GM21786 (cell line): ENCODE measurements around the gene ATF6B.
"Not testable (repeated sequence)": the region's sequence is repeated elsewhere in the genome, so short reads cannot be mapped to it uniquely, and the experiment has no call there.

Experiments used
- ATAC-seq: cut with Tn5 transposase; IDR thresholded peaks from one replicate; pipeline ENCODE4 v1.9.1; 2021; ENCODE audit not compliant: unreplicated experiment

ATF6B gene

DNA sequence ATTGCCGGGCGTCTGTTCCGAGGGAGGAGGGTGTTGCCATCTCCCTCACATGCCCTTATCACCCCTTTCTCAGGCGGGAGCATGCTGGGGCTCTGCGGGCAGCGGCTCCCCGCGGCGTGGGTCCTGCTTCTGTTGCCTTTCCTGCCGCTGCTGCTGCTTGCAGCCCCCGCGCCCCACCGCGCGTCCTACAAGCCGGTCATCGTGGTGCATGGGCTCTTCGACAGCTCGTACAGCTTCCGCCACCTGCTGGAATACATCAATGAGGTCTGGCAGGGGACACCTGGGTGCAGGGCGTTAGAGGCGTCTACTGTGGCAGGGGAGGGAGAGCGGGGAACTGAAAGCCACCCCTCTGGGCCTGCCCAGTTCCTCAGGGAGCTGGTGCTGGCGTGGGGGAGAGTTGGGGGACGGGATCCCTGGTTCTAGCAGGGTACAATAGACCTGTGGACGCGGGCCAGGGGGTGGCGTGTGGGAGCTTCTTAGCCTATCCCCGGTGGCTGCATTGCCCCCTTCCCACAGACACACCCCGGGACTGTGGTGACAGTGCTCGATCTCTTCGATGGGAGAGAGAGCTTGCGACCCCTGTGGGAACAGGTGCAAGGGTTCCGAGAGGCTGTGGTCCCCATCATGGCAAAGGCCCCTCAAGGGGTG, 26.6 kb upstream of the ATF6B start:
- ATAC-seq, result no peak

- no peak for ATAC-seq
Observed at GRCh38 chr6:32153564-32154513, 25.8 kb upstream of the ATF6B start, which contains the start of gene PPT2. Gene PPT2, plus strand, starts transcription at chr6:32154141. Its CDS starts 454 bp downstream, at chr6:32154595.

DNA sequence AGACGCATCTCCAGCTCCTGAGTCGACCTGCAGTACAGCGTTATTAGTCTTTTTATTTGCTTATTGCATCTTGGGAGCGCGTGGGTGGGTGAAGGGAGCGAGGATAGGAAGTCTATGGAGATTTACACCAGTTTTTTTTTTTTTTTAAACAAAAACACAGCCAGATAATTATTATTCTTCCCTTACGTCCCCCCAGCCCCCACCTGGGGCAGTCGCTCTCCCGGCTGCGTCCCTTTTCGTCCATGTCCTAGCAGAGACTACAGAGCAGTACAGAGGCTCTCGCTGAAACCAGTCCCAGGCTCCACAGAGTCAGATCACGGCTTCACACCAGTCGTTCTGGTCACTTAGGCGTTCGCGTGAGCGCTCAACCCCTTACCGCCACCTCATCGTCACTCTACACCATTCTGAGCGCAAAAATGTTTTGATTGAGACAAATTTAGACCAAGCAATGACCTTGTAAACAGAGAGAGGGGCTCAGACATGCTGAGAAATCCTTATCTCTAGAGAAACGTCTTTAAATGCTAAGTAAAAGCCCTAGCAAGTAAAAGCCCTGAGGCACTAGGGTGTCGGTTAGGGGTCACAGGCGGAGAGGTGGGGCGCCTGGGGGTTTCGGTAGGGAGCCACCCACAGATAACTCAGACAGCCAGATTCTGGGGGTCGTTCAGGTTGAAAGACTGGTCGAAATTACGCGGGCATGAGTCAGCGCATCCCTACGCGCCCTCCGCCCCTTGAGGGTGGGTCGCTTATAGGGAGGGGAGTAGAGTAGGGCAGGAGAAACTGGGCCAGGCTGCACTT, 24.9 kb upstream of the ATF6B start:
- ATAC-seq, result no peak

DNA sequence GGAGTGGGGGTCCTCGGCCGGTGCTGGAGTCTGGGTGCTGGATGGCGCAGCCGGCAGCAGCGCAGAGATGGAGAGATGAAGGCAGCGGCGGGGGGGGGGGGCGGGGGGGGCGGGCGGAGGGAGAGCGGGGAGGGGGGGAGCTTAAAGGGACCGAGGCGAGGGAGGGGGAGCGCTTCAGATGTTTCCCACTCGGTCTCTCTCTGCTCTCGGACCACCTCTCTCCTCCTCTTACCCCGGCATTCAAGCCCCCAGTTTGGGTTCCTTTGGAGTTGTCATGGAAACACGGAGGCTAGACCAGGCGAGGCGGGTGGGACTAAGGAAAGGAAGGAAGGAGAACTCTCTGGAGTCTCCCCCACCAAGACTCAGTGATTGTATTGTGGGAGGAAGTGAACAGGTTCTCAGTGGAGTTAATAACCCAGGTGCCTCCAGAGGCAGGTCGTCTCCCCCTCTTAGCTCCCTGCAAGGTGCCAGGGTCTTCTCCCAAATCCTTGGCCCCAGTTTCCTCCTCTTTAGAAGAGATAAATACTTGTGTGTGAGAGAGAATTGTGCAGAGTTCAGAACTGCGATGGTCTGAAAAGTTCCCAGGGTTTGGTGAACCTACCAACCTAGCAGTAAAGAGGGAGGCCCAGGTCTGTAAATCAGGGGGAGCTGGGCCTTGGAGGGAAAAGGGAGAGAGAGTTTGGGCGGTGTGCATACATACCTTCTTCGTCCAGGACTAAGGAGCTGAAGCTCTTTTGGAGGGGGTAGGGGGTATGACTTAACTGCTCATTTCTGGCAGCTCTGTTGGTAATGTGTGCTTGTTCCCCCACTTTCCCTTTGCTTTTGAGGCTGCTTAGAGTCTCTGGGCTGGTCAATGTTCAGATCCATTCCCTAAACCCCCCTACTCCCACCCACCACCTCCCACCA, 24.1 kb upstream of the ATF6B start, which contains the start of gene PRRT1:
Gene PRRT1 (minus strand): TSS at position 77 of the 906 bp plus-strand sequence. CDS start 112 bp downstream, outside the sequence.
- ATAC-seq, result no peak

DNA sequence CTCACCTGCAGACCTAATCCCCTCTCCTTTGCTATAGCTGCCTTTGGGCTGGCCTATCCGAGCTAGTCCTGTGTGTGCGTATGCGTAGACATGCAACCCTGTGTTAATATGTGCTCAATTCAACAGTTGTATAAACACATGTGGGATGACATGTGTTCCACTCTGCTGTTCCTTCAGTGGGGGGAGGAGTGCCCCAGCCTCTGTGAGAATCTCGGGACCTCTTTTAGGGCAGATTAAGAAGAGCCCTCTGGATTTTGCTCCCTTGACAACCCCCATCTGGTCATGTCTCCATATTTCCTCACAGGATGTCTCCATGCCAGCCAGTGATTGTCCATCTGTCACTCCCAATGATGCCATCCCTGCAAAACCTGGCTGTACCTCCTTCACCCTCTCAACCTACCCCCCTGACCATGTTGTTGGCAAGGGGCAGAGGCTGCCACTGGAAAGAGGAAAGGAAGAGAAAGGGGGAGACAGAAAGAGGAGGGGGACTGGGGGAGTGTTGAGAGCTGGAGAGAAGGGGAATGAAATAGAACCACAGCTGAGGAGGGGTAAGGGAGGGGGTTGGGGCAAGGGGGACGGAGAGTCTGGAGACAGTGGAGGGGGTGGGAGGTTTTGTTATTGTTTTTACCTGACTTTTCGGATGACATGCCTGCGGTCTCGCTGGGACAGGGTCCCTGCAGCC, 23.3 kb upstream of the ATF6B start:
- ATAC-seq, result no peak

- no peak for ATAC-seq
Observed at GRCh38 chr6:32149932-32150870, 22.2 kb upstream of the ATF6B start.

DNA sequence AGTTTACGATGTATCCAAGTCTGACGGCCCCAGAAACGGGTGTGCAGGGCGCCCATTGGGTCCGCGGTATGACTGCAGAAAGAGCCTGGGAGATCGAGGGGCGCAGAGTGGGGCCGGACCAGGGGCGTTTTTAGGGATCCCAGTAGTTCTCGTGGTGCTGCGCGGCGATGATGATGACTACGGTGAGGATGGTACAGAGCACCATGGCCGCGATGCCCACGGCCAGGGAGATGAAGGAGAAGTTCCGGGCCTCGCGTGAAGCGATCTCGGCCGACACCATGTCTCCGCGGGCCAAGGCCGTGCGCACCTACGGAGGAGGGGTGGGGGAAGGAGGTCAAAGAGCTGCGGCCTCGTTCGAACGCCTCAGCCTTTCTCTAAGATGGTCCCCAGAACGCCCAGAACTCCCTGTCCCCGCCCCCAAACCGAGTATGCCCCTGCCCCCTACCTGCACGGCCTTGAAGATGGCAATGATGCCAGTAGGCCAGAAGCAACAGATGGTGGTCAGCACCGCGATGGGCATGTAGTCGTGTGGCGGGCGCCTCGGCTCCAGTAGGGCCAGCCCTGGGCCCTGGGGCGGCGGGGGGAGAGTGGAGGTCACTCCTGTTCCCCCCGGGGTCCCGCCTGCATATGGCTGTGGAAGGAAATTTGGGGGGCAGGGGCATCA, 21.2 kb upstream of the ATF6B start:
- ATAC-seq, result no peak

DNA sequence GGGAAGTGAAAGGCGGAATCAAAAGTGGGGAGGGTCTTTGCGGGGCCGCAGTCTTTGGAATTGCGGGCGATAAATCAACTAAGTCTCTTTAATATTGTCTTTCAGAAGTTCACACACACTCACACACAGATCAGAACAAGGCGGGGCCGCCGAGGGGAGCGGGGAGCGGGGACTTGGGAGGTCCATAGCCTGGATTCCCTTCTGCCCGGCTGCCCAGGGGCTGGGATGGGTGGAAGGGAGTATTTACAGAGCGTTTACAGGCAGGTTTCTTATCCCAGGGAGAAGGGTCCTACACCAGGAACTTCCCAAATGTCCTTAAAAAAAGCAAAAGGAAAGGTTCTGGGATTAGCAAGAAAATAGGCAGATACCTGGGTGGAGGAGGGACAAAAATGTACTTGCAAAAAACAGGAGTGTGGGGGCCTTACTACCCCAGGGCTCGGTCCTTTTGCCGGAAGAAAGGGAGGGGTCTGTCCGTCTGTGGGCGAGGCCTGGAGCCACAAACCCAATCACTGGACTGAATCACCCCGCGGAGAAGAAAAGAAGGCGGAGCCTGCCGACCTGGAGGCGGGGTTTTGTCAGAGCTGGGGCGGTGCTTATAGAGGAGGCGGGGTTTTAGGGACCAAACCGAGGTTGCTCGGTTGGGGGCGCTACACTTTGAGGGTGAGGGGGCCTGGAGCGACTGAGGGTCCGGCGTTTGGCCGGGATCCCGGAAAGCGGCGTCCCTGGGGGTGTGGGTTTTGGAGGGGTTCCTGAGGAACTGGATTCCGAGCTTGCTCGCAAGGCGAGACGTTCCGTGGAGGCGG, 20.4 kb upstream of the ATF6B start:
- ATAC-seq, result no peak

- ATAC-seq, result no peak
Observed at GRCh38 chr6:32147401-32148132, 19.5 kb upstream of the ATF6B start.

DNA sequence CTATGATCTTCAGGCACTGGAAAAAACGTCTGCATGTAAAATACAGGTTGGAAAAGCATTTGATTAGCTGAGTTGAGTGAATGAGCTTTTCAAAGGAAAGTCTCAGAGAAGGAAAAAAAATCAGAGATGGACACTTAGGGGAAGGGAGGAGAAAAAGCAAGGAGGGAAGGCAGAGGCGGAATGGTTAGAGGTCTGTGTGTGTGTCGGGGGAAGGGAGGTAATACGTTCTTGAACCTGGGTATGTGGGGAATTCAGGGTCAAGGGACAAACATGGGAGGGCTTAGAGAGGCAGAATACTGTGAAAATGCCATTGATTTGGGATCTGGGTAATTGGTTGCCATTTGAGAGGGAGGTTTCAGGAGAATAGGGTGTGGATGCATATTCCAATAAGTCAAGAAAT, 18.6 kb upstream of the ATF6B start:
- no peak for ATAC-seq

- no peak for ATAC-seq
Observed at GRCh38 chr6:32146287-32146686, 18.2 kb upstream of the ATF6B start.

GRCh38 chr6:32144238-32144637, 16.2 kb upstream of the ATF6B start:
- not testable (repeated sequence) for ATAC-seq

GRCh38 chr6:32140420-32141046, 12.5 kb upstream of the ATF6B start:
- no peak for ATAC-seq

DNA sequence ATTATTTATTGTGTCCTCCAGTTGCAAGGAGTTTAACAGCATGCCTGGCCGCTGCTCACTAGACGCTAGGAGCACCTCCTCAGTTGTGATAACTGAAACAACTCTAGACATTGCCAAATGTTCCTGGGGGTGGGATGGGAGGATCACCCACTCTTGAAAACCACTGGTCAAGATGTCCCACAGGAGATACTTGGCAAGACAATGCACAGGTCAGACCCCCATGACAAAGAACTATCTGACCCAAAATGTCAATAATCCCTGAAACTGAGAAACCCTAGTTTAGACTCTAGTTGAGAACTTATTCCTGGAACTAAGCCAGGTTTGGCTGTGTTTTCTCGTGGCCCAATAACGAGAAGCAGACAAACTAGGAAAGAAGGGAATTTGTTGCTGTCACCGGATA, 11.5 kb upstream of the ATF6B start:
- no peak for ATAC-seq

DNA sequence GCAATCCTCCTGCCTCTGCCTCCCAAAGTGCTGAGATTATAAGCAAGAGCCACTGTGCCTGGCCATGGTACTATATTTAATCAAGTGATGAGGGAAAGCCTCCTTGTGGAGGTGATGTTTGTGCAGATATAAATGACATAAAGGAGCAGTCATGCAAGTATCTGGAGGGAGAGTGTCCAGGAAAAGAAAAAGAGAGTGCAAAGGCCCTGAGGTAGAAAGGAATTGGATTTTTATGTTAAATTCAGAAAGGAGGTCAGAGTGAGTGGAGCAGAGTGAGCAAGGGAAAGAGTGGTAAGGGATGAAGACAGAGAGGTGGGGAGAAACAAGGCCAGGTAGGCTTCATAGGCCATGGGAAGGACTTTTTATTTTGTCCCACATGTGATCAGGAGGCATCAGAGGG, 9.4 kb upstream of the ATF6B start:
- no peak for ATAC-seq

GRCh38 chr6:32133786-32134185, 5.7 kb upstream of the ATF6B start:
- ATAC-seq, result no peak
